Left renal cortex interstitium (tissue), 4 donors: Measurements from ENCODE around the gene TEDC1. TPM values are rescaled to one million over a fixed set of nuclear protein-coding genes. Genes with fewer than 3 reads are reported as not detected.

Experiments
- DNase-seq, 4 donors: peaks; one replicate each; pipeline ENCODE4 v3.0.0-alpha.2; 2013; ENCODE audit warnings: low read depth in 4 of 4, low spot score in 2 of 4, missing footprints in 1 of 4
- polyA plus RNA-seq, 4 donors: library from polyadenylated mRNA; unstranded; fragments of 120-200 nt; gene quantifications; one replicate each; pipeline ENCODE4 v1.2.1, GENCODE V29; 2013; ENCODE audit not compliant: insufficient read length in 4 of 4

TEDC1 gene, protein sequence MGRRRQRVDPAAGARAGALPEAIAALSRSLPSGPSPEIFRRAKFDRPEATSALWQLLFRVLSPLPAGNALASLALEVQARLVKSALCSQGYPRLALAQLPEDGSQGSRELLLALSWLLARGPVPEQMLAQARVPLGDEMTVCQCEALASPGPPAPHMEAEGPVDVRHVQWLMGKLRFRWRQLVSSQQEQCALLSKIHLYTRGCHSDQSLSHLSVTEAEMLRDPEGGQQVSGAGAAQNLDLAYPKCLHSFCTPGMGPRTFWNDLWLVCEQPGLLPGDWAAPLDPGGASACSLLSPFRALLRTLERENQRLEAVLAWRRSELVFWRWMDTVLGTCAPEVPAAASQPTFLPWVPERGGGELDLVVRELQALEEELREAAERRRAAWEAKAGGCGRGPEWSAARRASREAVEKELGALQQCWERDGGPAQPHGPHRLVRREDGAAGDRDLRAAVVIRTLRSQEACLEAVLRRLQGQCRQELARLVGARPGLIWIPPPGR
- 10 to 100 TPM in 2 of 4 donors, 1 to 10 TPM in 2; 5.3 to 12.1 (median 10.3) TPM for polyA plus RNA-seq

GRCh38 chr14:105490572-105491365, at the start of gene TEDC1:
Gene TEDC1, plus strand, starts transcription at chr14:105491246. Its CDS starts 130 bp downstream, at chr14:105491376.
- peak; percentile 97 to 100 (median 99) for DNase-seq

- DNase-seq: no peak
Observed at GRCh38 chr14:105442125-105442524, 48.9 kb upstream of the TEDC1 start.

- no peak for DNase-seq
Observed at GRCh38 chr14:105442834-105443233, 48.2 kb upstream of the TEDC1 start.

DNA sequence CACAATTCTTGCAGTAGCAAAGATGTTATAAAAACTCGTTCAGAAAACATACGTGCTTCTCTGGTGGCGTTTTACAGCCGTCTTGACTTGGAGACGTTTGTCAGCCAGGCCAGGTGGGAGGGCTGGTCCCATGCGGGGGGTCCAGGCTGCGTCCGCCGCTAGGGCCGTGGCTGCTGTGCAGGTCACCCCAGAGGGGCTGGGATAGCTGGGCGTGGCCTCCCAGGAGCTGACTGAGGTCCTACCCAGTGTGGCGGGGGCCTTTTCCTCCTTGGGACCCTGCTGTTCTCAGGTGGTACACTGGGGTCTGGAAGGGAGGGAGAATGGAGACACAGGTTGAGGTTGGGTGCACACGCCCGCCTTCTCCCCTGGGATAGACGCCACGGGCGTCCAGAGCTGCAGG, 46.2 kb upstream of the TEDC1 start:
- DNase-seq: no peak

DNA sequence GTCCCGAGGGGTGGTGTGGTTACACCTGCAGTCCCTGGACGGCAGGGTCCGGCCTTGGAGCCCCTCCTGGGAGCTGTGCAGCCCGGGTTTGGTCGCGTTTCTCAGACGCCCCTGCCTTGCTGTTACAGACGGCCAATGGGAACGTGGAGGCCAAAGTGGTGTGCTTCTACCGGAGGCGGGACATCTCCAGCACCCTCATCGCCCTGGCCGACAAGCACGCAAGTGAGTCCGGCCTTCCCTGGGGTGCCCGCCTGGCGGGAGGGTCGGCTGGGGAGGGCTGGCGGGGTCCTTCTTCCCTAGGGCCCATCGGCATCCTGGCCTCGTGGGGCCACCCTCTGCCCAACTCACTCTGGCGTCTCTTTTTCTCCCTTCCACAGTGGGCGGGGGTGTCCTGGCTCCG, 45.8 kb upstream of the TEDC1 start:
- no peak for DNase-seq

GRCh38 chr14:105445901-105446845, 44.9 kb upstream of the TEDC1 start:
- DNase-seq: no peak

- no peak for DNase-seq
Observed at GRCh38 chr14:105446971-105447370, 44.1 kb upstream of the TEDC1 start.

DNA sequence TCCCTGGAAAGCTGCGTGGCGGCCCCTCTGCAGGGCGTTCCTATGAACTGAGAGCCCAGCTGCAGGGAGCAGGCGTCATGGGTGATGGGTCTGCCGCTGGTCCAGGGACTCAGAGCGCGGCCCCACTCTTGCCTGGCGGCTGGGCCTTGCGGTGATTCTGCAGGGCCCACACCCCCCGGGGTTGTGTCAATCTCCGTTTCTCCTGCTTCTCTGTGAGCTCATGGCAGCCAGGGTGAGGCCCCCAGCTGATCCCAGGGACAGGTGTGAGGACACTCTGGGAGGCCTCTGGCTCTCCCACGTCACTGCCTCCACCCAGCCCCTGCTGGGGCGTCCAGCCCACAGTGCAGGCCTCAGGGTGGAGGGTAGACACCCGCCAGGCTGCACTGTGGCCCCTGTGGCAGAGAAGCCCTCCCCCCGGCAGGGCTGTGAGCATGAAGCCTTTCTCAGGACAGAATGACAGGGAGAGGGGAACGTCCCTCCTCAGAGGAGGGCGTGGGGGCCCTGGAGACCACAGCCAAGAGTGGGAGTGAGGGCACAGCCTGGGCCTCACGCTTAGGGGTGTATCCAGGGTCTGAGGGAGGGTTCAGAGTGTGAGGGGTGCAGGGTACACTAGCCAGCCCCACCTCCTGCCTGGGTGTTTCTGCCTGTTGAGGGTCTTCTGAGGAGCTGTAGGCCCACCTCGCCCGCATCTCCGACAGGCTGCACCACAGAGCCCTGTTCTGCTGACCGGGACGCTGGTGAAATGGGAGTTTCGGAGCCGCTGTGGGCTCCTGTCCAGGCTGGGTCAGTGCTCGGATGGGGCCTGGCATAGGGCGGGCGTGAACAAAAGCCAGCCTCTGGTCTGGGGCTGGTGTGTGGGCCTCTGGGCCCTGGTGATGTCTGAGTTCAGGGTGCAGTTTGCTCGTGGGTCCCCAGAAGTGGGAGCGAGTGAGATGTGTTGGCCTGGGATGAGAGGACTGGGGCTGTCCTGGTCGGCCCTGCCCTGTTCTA, 43.1 kb upstream of the TEDC1 start:
- DNase-seq: no peak

- DNase-seq: no peak
Observed at GRCh38 chr14:105448706-105449111, 42.3 kb upstream of the TEDC1 start.

GRCh38 chr14:105449276-105450122, 41.5 kb upstream of the TEDC1 start:
- no peak for DNase-seq

DNA sequence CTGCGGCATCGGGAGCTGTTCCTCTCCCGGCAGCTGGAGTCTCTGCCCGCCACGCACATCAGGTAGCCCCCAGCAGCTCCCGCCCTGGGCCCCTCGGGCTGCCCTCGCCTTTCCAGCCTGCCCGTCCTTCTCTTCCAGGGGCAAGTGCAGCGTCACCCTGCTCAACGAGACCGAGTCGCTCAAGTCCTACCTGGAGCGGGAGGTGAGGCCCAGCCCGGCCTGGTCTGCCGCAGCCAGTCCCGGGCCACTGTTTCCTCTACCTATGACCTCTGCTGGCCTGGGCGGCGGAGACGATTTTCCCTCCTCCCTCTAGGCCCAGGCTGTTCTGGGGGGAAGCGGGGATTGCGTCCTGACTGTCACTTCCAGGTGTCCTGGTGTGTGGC, 40.9 kb upstream of the TEDC1 start:
- DNase-seq: no peak

- DNase-seq: no peak
Observed at GRCh38 chr14:105450864-105451720, 40.0 kb upstream of the TEDC1 start.

- DNase-seq: no peak
Observed at GRCh38 chr14:105452963-105453362, 38.1 kb upstream of the TEDC1 start.

DNA sequence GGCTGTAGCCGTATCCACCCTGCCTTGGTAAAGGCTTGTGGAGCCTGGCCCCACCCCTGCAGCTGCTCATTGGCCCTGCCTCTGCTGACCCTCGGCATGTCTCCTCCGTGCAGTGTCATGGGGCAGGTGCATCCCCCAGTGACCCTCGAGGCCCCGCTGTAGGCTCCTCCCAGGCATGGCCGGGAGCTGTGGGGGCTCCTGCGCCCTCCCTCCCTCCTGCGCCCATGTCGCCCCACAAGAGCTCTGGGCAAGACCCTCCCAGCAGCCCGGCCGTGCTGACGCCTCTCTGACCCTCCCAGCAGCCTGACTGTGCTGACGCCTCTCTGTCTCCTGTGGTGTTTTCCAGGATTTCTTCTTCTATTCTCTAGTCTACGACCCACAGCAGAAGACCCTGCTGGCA, 37.2 kb upstream of the TEDC1 start:
- no peak for DNase-seq

DNA sequence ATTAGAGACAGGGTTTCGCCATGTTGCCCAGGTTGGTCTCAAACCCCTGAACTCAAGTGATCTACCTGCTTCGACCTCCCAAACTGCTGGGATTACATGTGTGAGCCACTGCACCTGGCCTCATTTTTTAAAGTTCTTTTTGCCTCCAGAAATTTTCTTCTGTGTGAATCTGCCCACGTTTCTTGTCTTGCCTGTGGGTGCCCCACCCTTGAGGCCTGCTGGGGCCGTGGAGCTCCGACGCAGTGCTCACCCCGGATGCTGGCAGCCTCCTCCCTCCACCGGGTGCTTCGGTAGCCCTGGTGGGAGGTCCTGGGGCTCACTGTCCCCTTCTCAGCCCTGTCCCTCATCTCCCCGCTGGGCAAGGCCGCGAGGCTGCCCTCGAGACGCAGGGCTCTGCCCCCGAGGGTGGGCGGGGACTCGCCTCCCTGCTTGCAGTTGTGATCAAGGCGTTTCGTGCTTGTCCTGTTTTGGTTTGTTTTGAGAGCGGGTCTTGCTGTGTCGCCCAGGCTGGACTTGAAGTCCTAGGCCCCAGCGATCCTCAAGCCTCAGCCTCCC, 35.9 kb upstream of the TEDC1 start:
- no peak for DNase-seq

DNA sequence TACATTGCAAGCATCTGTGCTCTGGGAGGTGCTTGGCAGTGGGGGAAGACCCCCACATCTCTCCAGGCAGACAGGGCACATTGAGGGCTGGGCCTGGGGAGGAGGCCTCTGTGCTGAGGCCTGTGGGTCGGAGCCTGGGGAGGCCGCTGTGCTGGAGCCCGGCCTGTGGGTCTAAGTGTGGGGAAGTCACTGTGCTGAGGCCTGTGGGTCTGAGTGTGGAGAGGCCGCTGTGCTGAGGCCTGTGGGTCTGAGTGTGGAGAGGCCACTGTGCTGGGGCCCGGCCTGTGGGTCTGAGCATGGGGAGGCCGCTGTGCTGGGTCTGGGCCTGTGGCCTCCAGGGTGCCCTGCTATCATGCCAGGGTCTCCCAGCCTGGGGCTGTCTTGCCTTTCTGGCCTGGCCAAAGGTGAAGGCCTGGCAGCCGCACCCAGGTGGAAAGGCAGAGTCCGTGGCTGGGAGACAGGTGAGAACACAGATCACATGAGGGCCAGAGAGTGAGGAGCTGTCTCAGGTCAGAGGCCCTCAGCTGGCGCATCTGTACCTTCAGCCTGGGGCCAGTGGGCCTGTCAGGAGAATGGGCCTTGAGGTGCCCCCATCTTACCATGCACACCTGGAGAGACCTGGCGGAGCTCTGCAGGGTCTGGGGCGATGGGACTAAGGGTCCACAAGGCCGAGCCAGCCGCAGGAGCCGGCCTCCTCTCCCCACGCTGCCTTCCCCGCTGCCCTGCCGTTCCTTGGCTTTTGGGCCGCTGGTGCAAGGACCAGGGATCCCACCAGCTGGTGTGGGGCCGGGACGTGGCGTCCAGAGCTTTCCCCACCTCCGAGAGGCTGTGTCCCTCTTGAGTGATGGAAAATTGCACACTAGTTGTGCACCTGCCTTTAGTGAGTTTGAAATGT, 35.0 kb upstream of the TEDC1 start:
- no peak for DNase-seq
